ENCODE results near the gene RGS11.

The RGS11 gene

DNA sequence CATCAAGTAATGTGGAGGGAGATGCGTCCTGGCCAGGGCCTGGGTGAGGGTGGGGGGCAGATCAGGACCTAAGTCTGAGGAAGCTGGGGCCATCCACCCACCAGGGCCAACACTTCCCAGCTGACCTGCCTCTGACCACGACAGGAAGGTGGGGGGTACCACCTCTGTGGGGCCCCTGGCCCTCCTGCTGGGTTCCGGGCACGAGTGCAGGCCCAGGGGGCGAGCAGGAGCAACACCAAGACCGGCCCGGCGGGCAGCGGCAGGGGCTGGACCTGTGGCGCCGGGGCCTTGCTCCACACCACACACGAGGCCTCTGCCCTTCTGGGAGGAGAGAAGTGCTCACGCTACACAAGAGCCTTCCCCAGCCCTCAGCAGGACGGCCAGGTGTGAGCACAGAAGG, 20.5 kb upstream of the RGS11 start:
- DNase-seq, result no peak

- no peak for DNase-seq
Observed at GRCh38 chr16:293043-293775, 17.5 kb upstream of the RGS11 start.

DNA sequence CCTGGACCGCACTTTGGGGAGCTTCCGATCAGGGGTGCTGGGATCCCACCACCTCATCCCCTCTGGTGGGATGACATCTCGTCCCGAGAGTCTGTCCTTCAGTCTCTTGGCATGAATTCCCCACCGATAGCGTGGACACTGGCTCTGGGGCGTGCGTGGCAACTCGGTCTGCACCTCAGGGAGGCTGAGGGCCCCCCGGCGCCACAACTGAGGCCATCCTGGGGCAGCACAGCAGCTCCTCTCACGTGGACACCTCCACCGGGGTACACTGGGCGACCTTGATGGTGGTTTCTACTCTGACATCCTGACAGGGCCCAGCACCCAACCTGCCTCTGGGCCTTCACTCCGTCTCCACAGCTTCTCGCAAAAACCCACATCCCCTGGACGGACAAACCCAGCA, 15.8 kb upstream of the RGS11 start:
- no peak for DNase-seq

DNA sequence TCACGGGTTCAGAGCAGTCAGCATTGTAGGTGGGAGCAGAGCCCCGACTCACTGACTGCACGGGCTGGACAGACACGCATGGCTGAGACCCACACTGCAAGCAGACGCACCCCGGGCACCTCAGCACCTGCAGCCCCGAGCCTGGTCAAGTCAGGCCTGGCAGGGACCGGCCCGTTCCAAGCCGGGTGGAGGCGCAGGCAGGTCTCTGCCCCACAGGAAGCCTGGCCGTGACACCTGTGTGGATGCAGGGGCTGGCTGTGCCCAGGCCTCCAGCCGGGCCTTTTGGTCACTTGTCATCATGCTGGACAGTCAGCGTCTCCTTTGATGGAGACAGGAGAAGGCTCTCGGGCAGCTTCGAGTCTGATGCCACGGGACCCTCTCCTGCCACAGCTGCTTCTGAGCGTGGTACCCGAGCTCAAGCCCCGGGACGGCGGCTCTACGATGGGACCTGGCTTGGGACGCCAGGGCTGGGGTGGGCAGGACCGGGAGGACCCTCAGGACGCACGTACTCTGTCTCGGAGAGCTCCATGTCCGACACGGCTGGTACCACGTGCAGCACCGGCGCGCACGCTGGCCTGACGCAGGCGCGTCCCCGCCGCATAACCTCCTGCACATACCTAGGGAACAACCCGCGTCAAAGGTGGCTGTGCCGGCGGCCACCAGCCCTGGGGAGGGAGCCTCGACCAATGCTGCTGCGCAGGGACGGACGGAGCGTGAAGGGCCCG, 15.1 kb upstream of the RGS11 start:
- DNase-seq, result no peak

DNA sequence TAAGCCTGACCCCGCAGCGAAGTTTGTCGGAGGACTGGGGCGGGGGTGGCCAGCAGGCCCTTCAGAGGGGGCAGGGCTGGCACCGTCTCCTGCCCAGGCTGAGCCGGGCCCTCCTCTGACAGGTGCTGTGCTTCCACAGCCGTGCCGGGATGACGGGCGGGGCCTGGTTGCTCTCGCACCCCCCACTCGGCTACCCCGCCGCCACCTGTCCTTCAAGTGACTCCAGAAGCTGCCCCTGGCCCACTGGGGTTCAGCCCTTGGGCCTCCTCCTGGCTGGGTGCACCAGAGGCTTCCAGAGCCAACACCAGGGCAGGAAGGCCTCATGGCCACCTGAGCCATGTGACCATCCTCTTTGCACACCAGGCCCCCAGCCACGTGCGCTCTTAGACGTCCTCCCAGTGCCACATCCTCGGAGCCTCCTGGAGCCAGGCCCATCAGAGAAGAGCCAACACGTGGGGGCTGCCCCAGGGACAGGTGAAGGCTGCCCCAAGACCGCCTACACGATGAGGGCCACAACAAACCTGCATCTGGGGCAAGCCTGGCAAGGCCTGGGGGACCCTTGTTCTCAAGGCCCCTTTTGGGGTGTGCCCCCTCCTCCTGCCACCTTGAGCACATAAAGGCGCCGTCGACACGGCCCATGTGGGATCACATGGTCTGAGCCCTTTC, 14.4 kb upstream of the RGS11 start:
- DNase-seq, result no peak

- no peak for DNase-seq
Observed at GRCh38 chr16:289395-289997, 13.8 kb upstream of the RGS11 start.

GRCh38 chr16:287981-288920, 12.5 kb upstream of the RGS11 start:
- no peak for DNase-seq

GRCh38 chr16:287298-287811, 11.6 kb upstream of the RGS11 start:
- DNase-seq, result peak; percentile 33

DNA sequence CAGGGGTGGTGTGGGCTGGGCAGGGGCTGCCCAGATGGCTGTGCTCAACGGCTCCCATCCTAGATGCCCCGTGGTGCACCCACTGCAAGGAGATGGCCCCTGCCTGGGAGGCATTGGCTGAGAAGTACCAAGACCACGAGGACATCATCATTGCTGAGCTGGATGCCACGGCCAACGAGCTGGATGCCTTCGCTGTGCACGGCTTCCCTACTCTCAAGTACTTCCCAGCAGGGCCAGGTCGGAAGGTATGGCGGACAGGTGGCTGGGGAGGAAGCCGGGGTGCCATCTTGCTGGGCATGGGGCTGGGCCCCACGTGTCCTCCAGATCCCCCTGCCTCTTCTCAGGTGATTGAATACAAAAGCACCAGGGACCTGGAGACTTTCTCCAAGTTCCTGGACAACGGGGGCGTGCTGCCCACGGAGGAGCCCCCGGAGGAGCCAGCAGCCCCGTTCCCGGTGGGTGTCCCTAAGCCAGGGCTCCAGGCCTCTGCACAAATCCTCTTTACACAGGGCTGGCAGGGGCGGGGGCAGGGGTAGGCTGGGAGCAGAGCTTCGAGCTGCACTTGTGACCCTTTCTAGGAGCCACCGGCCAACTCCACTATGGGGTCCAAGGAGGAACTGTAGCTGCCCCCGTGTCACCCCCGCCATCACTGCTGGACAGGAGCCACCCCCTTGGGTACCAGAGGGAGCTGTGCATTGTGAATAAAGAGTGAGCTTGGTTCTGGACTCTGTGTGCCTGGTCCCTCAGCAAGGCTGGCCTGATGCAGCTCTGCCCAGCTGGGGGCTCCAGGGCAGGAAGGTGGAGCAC, 10.9 kb upstream of the RGS11 start:
- no peak for DNase-seq

GRCh38 chr16:285146-286055, 9.7 kb upstream of the RGS11 start:
- DNase-seq, result no peak

DNA sequence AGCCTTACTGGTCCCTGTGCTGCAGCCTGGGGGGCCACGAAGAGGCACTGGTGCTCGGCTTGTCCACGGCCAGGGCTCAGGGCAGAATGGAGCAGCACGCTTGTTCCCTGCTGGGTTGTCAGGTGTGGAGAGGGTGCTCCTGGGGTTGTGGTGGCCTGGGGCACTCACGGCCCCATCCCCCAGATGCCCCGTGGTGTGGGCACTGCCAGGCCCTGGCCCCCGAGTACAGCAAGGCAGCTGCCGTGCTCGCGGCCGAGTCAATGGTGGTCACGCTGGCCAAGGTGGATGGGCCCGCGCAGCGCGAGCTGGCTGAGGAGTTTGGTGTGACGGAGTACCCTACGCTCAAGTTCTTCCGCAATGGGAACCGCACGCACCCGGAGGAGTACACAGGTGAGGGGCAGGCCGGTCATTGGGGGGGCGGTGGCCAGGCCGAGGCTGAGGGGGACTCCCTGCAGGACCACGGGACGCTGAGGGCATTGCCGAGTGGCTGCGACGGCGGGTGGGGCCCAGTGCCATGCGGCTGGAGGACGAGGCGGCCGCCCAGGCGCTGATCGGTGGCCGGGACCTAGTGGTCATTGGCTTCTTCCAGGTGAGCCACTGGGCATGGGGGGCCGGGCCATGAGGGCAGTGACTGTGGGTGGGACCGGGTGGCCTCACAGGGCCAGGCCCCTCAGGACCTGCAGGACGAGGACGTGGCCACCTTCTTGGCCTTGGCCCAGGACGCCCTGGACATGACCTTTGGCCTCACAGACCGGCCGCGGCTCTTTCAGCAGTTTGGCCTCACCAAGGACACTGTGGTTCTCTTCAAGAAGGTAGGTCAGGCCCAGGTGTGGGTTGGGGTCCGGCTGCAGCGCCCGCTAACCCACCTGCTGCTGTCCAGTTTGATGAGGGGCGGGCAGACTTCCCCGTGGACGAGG, 8.7 kb upstream of the RGS11 start:
- no peak for DNase-seq

DNA sequence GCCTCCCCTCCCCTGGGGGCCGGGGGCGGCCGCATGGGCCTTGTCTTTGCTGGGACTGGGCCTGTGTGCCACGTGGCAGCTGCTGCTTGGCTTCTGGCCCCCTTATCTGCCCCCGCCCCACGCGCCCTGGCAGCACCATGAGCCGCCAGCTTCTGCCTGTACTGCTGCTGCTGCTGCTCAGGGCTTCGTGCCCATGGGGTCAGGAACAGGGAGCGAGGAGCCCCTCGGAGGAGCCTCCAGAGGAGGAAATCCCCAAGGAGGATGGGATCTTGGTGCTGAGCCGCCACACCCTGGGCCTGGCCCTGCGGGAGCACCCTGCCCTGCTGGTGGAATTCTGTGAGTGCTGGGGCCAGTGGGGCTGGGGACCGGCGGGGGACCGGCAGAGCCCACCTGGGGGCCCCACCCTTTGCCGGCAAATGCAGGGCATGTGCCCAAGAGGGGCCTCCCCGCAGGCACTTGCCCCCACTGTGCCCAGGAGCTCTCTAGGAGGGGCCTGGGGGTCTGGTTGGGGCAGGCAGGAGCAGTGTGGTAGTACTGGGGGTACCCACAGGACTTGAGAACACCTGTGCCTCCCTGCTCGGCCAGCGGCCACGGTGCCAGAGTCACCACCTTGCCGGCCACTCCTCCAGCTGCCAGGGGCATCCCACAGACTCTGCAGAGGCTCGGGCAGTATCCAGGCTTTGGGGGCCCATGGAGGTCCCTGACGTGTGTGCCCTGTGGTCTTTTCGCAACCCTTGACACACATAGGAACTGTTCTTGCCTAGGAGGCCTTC, 7.5 kb upstream of the RGS11 start, which contains the start of gene PDIA2:
PDIA2 (plus strand) TSS at position 132 of the 773 bp plus-strand sequence; CDS start at position 138, 6 bp downstream.
- DNase-seq, result no peak

DNA sequence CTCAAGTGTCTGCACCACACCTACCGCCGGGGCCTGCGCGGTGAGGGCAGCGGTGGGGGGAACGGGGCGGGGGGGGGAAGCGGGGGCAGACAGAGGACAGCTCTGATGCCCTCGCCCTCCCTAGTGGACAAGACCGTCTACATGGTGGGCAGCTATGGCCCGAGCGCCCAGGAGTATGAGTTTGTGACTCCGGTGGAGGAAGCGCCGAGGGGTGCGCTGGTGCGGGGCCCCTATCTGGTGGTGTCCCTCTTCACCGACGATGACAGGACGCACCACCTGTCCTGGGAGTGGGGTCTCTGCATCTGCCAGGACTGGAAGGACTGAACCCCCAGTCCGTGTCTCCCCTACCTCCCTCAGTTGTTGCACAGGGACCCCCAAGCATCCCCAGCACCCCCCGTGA, 6.7 kb upstream of the RGS11 start:
- DNase-seq, result no peak

DNA sequence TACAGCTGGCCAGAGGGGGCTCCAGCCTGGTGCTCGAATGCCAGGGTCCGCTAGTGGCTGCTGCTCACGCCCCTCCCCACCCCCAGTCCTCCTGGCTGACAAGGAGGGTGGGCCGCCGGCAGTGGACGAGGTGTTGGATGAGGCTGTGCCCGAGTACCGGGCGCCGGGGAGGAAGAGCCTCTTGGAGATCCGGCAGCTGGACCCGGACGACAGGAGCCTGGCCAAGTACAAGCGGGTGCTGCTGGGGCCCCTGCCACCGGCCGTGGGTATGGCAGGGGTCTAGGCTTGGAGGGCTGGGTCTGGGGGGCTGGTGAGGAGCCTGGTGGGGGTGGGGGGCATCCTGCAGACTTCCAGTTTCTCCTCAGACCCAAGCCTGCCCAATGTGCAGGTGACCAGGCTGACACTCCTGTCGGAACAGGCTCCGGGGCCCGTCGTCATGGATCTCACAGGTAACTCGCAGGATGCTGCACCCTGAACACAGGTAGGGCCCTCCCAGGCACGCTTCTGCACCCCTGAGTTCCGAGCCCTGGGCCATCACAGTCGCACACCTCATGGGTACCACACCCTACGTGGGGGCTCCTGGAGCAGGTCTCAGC, 6.0 kb upstream of the RGS11 start:
- no peak for DNase-seq

DNA sequence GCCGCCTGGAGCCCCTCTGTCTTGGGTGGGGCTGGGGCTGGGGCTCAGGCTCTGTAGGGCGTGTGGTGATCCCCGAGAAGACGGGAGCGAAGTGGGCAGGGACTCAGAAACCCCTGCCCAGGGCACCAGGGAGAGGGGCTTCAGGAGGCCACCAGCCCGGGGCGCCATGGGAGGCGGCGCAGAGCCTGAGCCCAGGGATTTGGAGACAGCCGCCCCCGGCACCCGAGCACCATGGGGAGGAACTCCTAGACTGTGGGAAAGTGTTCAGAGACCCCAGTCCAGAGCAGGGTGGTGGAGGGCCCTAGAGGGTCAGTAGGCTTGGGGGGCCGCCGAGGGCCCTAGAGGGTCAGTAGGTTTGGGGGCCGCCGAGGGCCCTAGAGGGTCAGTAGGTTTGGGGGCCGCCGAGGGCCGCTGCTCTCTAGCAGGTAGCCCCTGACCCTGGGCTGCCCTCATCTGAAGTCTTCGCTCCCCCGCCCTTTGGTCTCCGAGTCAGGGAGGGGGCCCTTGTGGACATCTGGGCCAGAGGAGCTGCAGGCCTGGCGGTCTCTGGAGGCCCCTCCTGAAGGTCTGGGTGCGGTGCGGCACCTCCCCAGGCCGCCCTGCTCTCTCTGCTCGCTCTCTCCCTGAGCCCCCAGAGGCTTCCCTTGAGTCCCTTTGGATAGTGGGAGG, 5.4 kb upstream of the RGS11 start:
- no peak for DNase-seq

- DNase-seq, result no peak
Observed at GRCh38 chr16:280552-280951, 4.8 kb upstream of the RGS11 start, which contains the start of gene ARHGDIG. ARHGDIG (plus strand) TSS chr16:280591; CDS start chr16:280681, 90 bp downstream.

GRCh38 chr16:280005-280460, 4.3 kb upstream of the RGS11 start:
- no peak for DNase-seq

Measured in NCI-H187 treated with DMSO at 0.1 percent for 48 hours (cell line).